Activated CD4-positive, alpha-beta T cell treated with anti-CD3 and anti-CD28 coated beads, Interleukin-2, amount 50 U/mL, for 24 hours (primary cell): ENCODE results near the gene CDH4.
"Not testable (repeated sequence)": the region's sequence is repeated elsewhere in the genome, so short reads cannot be mapped to it uniquely, and the experiment has no call there.

Experiments
- DNase-seq, 2 donors: peaks; one replicate each; pipeline ENCODE4 v3.0.0-alpha.2; 2020; ENCODE audit warnings: low read depth in 1 of 2, low spot score in 1 of 2

Gene CDH4

DNA sequence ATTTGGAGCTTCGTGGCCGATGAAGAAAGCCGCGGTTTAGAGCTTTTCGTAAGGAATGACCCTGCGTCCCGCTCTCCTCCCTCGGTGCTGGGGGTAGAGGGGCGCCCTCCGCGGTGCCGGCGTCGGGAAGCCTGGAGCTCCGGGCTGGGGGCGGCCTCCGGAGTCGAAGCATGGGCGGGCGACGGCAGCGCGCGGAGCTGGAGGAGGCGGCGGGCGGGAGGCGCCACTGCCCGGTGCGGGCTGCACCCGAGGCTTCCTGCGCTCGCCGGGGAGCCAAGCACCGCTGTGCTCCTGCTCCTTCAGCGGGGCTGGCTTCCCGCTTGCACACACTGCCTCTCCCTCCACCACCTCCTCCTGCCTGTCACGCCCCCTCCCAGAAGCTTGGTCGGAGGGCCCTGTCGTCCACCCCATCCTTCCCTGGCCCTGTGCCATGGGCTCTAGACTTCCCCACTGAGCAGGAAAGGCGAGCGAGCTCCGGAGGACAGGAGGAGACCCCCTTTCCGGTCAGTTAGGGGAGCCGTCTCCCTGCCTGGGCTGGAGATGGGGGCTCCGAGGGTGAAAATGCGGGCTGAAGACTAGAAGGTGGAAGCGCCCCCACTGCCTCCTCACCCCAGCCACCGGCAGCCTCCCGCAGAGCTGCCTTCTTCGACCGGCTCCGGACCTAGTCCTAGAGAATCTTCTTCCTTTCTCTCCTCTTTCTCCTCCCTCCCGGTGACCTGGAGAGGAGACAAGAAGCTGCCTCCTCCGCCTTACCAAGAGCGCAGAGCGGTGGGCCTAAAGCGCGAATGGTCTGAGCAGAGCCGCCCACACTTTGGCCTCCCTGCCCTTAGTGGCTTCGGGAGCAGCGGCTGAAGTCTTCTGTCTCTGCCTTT, 1.8 kb downstream of the CDH4 start:
- no peak for DNase-seq

GRCh38 chr20:61254881-61255626, 3.0 kb downstream of the CDH4 start:
- no peak for DNase-seq

DNA sequence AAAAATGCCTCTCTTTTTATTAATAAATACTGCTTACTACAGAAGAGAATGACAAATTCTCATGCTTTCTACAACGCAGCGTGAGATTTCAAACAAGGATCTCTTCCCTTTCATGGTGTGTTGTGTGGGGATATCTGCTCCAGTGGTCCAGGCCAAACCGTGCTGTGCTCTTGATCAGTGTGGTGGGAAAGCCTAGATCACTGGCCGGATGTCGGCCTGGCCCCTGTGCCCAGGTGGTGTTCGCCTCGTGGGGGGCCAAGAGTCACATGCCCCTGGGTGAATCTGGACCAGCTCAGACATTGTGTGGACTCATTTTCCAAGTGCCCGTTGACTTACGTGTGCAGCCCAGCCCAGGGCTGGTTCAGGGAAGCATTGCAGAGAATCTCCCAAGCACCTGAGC, 4.3 kb downstream of the CDH4 start:
- DNase-seq, result no peak

DNA sequence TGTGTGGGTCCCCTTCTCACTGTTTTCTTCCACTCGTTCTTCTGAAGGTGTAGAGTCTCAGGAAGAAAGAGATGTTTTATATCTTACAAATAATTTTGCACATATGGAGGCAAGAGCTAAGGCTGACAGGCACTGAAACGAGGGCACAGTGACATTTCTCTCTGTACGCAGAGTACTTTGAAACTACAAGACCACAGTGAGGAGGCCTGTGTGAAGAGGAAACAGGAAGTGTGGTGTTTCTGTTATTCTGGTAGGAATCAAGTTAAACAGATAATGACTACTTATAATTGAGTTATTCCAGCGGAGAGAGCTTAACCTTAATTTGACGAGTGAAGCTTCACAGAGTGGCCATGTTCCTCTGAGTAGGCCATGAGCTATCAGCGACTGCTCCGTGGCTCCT, 4.8 kb downstream of the CDH4 start:
- no peak for DNase-seq

GRCh38 chr20:61257611-61258010, 5.5 kb downstream of the CDH4 start:
- no peak for DNase-seq

DNA sequence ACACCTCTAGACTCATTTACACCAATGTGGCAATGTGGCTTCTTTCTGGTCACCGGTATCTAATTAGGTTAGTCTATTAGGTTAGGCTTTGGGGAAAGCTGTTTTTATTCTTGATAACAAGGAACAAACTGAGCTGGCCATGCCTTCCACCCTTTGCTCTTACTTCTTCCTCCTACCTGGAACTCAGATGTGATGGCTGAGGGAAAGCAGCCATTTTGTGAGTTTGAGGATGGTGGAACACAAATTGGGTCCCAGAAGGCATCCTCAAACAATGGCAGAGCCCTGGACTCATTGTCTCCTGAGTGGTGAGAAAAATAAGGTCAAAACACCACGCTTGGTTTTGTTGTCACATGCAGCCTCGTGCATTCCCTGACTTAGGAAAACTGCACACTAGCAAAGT, 7.7 kb downstream of the CDH4 start:
- no peak for DNase-seq

GRCh38 chr20:61260905-61261304, 8.8 kb downstream of the CDH4 start:
- no peak for DNase-seq

DNA sequence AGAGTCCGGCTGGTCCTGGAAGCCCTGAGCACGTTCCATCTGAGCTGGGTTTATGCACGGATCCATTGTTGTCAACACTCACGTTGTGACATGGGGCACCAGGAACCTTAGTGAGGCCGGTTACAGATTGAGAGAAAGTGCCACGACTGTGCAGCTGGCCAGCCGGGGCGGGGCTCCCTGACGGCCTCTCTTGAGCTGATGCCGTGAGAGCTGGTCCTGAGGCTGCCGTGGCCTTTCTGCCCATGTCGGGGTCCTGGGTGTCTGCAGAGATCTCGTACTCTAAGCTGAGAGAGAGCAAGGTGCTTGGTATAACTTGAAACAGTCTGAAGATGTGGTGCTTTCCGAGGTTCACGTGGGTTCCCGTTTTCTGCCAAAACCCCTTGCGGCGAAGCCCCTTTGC, 10.0 kb downstream of the CDH4 start:
- DNase-seq, result no peak

DNA sequence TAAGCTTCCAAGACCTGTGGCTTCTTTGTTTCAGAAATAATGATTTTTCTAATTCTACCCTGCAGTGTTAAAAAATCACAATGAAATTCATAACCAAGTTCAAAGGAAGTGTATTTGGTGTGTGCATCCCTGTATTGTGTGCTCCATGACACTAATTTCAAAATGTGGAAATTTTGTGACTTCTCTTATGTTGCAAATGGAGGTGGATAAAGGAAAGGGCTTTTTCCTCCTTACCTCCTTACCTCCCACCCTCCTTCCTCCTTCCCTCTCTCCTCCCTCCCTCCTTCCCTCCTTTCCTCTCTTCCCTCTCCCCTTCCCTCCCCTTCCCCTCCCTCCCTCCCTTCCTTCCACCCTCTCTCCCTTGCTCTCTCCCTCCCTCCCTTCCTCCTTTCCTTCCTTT, 10.5 kb downstream of the CDH4 start:
- no peak for DNase-seq

DNA sequence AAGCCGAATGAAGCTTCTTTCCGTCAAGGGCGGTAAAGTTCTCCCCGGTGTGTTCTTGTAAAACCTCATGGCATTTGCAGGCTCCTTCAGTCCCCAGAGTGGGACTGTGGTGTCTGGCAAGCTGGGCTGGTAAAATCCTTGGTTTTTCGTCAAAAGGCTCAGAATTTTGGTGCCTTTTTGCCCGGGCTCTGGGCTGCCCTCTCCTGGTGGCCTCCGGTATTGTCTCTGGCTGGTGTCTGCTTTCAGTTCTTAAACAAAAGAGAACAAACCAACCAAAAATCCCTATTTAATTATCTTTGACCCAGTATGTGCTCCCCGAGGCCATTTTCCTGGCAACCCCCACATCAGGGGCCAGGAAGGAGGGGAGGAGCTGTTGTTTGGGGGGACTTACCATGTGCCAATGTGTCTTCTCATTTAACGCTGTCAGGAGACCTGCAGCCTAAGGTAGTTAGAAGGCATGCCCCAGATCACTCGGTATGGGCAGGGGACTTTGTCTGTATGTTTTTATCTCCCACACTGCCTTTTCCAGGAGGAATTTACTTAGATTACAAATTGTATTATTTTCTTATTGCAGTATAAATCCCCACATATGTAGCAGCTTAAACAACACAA, 11.1 kb downstream of the CDH4 start:
- peak in 1 of 2 donors; percentile 6 for DNase-seq

DNA sequence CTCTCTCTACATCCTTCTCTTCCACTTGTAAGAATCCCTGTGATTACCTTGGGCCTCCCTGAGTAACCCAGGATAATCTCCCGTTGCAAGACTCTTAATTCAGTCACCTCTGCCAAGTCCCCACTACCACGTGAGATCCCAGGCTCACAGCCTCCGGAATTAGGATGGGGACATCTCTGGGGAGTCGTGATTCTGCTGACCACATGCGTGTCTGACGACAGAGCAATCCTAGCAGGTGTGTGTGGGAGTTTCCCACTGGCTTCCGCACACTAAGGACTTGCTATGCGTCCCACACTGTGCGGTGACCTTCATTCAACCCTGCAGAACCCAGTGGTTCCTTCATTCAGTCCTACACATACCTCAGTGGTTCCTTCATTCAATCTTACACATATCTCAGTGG, 11.9 kb downstream of the CDH4 start:
- DNase-seq, result no peak

GRCh38 chr20:61267241-61267640, 15.2 kb downstream of the CDH4 start:
- DNase-seq, result no peak

DNA sequence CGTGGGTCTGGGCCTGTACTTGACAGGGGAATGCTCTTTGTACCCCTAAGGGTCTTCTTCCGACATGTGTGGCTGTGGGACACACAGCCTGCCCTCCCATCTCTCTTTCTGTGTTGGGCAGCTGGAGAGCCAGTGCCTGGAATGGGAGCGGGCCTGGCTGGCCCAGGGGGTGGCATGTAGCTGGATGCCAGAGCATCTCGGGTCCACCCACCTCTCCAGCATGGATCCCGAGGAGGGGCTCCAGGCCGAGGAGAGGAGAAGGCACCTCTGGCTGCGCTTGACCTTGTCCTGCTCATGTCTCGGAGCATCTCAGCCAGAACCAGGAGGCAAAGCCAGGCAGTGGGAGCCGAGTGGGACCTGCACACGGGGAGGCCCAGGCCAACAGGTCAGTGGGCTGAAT, 16.0 kb downstream of the CDH4 start:
- no peak for DNase-seq

- DNase-seq, result no peak
Measured at GRCh38 chr20:61271312-61272231, 19.5 kb downstream of the CDH4 start.

DNA sequence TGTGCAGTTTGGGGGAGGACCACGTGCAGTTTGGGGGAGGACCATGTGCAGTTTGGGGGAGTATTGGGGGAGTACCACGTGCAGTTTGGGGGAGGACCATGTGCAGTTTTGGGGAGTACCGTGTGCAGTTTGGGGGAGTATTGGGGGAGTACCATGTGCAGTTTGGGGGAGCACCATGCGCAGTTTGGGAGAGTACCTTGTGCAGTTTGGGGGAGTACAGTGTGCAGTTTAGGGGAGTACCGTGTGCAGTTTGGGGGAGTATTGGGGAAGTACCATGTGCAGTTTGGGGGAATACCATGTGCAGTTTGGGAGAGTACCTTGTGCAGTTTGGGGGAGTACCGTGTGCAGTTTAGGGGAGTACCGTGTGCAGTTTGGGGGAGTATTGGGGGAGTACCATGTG, 21.0 kb downstream of the CDH4 start:
- not testable (repeated sequence) for DNase-seq

DNA sequence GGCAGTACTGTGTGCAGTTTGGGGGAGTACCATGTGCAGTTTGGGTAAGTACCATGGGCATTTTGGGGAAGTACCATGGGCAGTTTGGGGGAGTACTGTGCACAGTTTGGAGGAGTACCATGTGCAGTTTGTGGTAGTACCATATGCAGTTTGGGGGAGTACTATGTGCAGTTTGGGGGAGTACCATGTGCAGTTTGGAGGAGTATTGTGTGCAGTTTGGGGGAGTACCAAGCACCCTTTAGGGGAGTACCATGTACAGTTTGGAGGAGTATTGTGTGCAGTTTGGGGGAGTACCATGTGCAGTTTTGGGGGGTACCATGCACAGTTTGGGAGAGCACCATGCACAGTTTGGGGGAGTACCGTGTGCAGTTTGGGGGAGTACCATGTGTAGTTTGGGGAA, 21.6 kb downstream of the CDH4 start:
- not testable (repeated sequence) for DNase-seq

DNA sequence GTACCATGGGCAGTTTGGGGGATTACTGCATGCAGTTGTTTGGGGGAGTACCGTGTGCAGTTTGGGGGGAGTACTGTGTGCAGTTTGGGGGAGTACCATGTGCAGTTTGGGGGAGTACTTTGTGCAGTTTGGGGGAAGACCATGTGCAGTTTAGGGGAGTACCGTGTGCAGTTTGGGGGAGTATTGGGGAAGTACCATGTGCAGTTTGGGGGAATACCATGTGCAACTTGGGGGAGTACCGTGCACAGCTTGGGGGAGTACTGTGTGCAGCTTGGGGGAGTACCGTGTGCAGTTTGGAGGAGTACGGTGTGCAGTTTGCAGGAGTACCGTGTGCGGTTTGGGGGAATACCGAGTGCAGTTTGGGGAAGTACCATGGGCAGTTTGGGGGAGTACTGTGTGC, 22.3 kb downstream of the CDH4 start:
- no peak for DNase-seq

GRCh38 chr20:61278296-61278695, 26.2 kb downstream of the CDH4 start:
- no peak for DNase-seq

GRCh38 chr20:61279621-61280150, 27.6 kb downstream of the CDH4 start:
- DNase-seq, result no peak

GRCh38 chr20:61280217-61280980, 28.3 kb downstream of the CDH4 start:
- DNase-seq, result no peak
